NOMO-1 (cell line): ENCODE data around the gene TMEM231.
"Not testable (repeated sequence)": the region's sequence is repeated elsewhere in the genome, so short reads cannot be mapped to it uniquely, and the experiment has no call there.

Experiments used
- DNase-seq, 2 experiments: peaks; one replicate each; lab custom pipeline; 2025; ENCODE audit not compliant: unreplicated experiment in 2 of 2; lab: John Stamatoyannopoulos, UW

TMEM231 gene

DNA sequence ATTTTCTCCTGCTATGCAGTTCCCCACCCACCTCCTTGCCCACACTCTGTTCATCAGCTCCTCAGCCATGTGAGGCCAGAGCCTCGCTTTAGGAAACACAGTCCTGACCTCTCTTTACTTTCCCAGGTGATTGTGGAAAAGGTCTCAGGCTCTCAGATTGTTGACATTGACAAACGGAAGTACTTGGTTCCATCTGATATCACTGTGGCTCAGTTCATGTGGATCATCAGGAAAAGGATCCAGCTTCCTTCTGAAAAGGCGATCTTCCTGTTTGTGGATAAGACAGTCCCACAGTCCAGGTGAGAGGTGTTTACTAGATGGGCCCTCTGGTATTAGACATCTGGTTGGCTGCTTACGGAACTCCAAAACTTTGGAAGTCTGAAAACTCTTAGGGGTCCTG lies 11.9 kb upstream of the TMEM231 start:
- no peak for DNase-seq

DNA sequence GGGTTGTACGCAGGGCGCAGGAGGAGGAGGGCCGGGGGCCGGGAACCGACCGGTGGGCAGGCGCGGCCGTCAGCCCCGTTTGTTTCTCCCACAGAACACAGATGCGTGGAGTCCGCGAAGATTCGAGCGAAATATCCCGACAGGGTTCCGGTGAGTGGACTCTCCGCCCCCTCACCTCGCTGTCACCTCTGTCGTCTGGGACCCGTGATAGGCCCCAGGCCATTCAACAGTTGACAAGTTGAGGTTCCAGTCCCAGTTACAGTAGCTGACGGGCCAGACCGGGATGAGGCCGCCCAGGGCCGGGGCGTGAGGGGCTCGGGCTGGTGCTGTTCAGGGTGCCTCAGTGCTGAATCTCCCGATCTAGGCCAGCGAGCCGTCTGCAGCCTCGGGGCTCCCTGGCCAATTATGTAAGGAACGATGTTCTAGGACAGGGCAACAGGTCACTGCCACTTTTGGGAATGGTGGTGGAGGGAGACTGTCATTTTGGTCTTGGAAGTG lies 10.8 kb upstream of the TMEM231 start:
- DNase-seq = no peak

DNA sequence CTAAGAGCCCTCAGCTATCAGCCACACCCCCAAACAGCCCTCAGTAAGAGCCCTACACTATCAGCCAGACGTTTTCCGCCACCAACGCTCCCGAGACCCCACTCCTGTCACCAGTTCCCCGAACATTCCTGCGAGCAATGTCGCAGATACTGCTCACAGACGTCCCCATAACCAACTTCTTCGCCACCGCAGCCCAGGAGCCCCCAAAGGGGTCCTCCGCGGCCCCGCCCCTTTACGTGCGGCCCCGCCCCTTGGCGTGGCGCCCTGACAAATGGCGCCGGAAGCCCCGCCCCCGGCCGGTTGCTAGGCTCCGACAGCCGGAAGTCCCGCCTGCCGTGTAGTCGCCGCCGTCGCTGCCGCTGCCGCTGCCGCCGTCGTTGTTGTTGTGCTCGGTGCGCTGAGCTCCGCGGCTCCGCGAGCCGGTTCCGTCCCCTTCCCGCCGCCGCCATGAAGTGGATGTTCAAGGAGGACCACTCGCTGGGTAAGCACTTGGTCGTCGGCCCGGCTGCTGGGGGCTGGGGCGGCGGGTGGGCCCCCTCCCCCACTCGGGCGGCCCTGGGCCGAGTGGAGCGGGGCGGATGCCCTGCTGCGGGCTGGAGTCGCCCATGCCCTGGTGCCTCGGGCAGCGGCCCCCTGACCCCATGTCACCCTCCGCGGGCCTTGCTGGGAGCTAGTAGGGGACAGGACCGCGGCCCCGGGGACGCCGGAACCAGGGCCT lies 10.1 kb upstream of the TMEM231 start, which contains the start of gene GABARAPL2:
GABARAPL2 (plus strand) TSS at position 340 of the 718 bp plus-strand sequence; CDS start at position 448, 108 bp downstream.
- peak; percentile 90 to 91 for DNase-seq

DNA sequence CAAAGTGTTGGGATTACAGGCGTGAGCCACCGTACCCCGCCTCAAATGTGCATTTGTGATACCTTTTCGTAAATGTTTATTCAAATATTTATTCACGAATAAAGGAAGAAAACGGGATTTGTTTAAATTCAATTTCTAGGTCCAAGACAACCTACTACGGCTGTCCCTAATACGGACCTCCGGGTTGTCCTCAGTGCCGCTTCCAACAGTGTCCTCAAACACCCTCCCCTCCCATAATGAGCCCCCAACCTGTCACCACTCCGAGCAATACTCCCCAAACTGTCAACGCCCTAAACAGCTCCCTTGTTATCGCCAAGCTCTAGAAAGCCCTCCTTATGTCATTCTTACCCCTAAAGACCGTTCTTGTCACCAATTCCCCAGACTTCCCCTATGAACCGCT lies 9.6 kb upstream of the TMEM231 start:
- DNase-seq = no peak

DNA sequence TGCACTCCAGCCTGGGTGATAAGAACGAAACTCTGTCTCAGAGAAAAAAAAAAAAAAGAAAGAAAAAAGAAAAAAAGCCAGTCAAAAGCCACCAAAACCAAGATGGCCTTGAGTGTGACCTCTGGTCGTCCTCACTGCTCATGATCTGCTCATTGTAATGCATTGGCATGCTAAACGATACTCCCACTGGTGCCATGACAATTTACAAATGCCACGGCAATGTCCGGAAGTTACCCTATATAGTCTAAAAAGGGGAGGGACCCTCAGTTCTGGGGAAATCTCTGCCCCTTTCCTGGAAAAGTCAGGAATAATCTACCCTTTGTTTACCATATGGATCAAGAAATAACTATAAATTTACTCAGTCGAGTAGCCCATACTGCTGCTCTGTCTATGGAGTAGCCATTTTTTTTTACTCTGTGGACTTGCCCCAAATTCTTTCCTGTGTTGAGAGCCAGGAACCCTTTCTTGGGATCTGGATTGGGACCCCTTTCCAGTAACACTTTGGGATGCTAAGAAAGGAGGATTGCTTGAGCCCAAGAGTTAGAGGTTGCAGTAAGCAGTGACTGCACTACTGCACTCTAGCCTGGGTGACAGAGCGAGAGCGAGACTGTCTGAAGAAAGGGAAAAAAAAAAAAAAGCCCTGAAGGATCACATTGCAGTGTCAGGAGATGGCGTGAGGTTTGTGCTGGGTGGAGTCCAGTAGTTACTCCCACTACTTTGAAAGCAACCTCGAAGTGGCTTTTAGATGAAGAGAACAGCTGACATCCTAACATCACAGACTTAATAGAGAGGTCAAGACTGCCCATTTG lies 3.7 kb upstream of the TMEM231 start:
- no peak for DNase-seq

DNA sequence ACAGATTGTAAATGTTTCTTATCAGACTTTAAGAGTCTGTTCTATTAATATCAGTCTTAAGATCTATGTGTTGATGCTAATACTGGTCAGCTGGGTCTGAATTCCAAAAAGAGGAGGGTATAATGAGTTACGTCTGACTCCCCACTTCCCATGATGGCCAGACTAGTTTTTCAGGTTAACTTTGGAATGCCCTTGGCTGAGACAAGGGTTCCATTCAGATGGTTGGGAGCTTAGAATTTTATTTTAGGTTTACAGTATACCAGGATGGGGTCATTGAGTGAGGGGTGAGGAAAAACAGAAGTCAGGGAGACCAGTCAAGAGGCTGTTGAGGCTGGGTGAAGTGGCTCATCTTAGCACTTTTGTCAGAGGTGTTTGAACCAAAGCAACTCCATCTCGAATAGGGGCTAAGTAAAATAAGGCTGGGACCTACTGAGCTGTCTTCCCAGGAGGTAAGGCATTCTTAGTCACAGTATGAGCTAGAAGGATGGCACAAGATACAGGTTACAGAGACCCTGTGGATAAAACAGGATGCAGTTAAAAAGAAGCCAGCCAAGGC lies 2.9 kb upstream of the TMEM231 start:
- DNase-seq = no peak

DNA sequence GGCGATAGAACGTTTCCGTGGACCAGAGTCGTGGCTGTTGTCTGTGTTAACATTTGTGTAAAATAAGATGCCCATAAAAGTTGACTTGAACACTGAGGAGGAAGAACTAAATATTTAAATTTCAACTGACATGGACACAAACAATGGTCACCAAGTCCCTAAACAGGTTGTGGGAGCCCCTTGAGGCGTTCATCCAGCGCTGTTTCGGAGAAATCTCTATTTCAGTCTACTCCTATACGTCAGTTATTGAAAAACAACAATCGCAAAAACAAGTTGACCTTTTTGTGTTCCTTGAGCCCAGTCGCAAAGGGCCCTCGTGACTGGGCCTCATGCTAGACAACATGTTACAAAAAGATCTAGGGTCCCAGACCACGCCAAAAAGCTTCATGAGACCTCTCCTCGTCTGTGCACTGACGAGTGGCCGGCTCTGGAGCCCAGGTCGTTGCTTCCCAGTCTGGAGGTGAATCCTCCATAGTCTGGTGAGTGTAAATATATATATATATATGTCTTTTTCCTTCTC lies 439 bp upstream of the TMEM231 start:
- DNase-seq = no peak

DNA sequence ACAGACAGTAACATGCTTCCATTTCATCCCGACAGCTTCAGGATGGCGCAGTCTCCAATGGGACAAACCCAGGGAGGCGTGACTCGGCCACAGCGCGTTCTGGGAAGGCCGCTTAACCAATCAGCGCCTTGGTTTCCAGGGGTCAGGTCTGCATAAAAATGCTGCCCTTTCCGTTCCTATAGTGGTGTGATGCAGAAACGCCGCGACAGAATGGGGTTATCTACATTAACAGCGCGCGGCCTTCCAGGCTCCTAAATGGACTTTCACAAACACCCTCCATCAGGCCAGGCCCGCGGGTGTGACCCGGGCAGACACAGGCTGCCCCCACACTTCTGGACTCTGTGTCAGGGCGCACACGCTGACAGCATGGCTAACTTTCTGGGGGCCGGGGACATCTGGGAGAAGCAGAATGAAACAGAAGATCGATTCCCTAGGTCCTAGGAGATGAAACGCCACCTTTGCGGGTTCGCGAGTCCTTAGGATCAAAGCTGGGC lies 792 bp downstream of the TMEM231 start:
- peak; percentile 36 to 39 for DNase-seq

DNA sequence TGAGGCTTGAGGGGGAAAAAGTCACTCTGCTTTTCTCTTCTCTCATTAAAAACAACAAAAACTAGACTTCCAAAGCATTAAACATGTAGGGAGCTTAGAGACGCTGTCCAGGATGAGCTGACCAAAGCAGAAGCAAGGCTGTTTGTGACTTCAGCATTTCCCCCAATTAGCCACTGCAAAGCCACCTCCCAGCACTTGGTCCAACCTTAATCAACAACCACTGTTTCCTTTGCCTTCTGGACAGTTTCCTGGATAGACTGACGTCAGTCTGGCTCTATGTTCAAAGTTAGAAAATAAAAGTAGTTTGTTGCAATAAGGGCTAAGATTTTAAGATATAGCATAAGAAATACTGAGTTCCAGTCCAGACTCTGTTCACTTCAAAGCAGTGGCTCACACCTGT lies 3.1 kb downstream of the TMEM231 start:
- DNase-seq = no peak

DNA sequence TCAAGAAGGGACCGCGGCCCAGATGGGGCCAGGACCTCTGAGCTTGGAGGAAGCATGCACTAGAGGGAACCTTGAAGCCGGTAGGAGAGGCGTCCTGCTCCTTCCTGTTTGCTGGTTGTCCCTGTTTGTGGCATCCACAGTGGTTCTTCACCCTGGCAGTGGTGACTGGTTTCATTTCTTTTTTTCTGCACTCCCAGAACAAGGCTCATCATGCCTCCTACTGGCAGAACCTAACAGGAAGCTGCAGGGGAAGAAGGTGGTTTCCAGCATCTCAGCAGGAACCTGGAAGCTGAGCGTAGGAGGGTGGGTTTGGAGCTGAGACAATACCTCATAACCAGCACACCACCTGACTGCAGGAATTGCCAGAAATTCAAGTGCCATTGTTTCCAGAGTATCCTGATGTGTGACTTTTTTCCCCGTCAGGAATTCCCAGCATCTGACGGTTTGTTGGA lies 5.8 kb downstream of the TMEM231 start:
- DNase-seq = peak; percentile 72 to 86

DNA sequence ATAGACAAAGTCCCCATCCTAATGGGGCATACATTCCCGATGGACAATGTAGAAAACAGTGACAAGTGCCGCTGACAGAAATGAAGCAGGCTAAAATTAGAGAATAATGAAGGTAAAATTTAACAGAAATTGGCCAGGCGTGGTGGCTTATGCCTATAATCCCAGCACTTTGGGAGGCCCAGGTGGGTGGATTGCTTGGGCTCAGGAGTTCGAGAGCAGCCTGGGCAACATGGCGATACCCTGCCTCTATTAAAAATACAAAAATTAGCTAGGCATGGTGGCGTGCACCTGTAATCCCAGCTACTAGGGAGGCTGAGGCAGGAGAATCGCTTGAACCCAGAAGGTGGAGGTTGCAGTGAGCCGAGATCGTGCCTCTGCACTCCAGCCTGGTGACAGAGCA lies 7.6 kb downstream of the TMEM231 start:
- not testable (repeated sequence) for DNase-seq

DNA sequence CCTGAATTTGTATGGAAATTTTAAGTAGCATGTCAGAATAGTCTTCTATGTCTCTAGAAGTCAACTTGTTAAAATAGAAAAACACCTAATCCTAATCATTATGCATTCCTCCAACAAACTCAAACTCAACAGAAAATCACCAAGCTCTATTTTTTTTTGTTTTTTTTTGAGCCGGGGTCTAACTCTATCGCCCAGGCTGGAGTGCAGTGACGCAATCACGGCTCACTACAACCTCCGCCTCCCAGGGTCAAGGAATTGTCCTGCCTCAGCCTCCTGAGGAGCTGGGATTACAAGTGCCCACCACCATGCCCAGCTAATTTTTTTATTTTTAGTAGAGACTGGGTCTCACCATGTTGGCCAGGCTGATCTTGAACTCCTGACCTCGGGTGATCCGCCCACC lies 9.8 kb downstream of the TMEM231 start:
- no peak for DNase-seq

DNA sequence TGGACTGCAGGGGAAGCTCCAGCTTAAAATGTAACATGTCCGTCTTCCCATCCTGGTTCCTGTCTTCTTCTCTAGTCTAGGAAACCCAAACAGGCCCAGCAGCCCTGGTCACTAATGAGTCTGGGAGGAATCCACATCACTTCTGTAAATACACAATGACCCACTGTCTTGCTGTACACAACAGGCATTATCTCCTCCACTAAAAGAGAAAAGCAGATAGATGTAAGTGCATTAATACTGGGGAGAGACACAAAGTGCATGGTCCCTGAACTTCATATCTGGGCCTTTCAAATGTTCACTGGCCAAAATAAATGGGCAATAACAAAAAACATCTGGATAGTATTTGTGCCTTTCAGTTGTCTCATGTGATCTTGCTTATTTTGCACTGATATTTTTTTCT lies 10.2 kb downstream of the TMEM231 start:
- DNase-seq = not testable (repeated sequence)

DNA sequence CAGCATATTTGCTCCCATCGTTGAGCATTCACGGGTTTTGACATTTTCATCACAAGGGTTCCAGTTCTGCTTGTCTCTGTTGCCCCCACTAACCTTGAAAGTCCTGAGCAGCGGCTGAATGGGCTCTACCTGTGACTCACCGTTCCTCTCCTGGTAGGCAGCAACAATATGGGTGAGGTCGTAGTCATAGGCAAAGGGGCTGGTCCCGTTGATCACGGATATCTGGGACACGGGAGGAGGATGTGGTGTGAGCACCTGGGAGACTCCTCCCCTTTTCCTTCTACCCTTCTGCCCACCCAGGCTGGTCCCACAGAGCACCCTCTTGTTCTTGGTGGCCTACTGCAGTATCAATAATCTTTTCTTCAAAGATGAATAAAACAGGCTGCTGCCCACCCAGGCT lies 13.6 kb downstream of the TMEM231 start:
- DNase-seq = not testable (repeated sequence)

DNA sequence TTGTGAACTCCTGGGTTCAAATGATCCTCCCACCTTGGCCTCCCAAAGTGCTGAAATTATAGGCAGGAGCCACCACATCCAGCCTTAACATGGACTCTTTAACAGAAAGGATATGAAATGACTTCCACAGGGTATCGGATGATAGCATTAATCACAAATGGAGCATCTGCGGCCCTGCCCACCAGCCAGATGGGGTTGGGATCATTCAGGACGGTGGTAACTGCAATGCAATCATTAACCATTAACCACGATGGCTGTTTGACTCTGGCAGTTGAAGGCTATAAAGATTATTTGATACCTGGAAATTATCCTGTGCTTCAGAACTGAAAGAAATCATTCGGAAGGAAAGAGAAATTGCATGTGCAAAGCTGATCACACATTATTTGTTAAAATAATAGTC lies 14.8 kb downstream of the TMEM231 start:
- no peak for DNase-seq

DNA sequence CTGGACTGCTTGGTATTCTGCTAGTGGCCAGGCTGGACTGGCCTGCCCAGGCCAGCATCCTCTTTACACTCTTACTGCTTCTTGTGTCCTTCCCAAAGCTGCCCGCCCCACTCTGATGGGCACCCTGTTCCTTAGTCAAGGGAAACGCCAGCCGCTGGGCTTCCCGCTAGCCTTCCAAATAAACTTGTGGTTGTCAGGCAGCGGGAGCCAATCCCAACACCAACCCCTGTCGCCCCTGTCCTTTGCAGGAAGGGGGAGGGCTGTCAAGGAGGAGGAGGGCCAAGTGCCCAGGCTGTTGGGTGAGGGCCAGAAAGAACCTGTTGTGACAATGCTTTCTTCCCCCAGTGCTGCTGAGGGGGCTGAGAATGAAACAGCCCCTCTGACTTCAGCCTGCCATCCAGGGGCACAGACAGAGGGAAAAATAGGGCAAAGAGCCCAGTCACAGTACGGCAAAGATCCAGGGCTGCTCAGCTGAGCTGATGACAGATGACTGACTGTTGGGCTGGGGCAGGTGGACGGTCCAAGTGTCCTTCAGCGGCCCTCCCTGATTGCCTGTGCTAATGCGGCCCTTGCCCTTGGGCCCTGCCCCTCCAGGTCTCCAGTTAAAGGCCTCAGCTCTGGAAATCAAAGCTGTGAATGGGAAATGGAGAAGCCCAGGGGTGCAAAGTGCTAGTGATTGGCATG lies 17.0 kb downstream of the TMEM231 start:
- DNase-seq = not testable (repeated sequence)

DNA sequence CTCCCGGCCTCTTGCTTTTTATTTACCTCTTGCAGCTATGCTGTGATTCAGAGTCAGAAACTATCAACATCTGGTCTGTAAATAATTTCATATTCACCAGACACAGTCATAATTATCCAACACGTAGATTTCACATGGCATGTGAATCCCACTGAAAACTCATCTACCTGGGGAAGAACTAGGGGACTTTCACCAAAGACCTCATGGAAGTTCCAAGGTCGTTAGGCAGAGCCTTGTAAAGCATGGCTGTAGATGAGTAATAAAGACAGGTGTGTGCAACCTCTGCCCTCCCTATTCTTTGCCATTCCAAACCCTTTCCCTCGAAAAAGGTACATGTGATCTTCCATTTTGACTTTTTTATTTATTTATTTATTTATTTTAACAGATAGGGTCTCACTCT lies 18.3 kb downstream of the TMEM231 start:
- no peak for DNase-seq

DNA sequence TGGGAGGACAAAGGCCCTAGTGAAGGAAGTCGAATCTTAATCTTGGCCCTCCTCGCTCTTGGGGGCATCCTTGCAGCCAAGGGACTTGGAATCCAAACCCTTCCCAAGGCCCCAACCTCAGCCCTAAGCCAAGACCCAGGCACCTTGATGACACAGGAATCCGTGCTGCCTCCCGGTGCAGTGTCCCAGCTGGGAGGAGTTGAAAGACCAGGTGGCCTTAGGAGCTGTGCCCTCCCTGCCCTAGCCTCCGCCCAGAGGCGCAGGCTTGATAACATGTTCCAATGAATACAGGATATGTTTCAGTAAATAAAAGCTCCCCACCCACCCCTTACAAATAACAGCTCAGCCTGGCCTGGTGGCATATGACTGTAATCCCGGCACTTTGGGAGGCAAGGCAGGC lies 20.2 kb downstream of the TMEM231 start, which contains the start of gene CHST5:
CHST5 (minus strand) TSS at position 208 of the 400 bp plus-strand sequence. CDS start 5,724 bp downstream, outside the sequence.
- DNase-seq = no peak

DNA sequence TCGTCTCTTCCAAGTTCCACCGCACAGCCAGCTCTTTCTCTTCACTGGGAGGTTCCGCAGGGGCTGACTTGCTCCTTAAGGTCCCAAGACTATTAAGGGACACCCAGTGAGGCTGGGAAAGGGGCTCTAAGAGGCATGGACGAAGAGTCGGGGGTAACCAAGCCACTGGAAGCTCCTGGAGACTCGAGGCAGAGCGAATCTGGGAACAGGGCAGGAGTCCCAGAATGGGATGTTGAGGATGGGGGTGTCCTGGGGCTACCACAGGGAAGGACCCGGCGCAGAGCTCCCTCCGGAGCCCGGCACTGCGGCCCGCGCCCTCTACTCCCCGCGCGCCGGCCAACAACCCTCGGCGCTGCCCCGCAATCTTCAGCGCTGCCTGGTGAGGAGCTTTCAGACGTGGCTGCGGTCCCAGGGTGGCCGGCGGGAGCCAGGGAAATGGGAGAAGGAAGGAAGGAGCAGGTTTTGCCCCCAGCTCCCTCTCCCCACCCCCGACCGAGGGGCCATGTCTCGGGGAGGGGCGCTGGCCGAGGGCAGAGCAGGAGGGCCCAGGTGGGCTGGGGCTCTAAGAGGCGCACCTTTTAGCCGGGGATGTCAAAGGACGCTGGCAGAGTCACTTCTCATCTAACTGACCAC lies 20.7 kb downstream of the TMEM231 start:
- no peak for DNase-seq
